ENCODE data around the gene AGTR1. TPM values are rescaled to one million over a fixed set of nuclear protein-coding genes. Genes with fewer than 3 reads are reported as not detected.

Gene AGTR1
- total and polyA plus RNA-seq, 10 donors: 0.43 to 24.7 (median 4.6) TPM

DNA sequence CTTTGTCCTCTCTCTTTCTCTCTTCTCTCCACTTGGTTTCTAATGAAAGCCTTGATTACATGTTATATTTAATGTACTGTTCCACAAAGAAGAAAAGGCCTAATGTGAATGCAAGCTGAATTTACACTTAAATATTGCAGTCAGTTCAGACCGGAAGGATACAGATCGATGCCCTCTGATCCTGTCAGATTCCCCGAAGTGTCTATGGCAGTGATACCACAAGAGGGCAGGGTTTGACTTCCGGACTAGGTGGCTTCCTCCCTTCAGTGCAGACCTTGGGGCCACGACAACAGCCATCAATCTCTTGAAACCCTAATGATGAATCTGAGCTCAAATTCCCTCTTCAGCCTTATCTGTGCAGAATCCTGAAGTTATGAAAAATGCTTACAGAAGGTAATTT lies 29.5 kb downstream of the AGTR1 start:
- 18 to 33% (median 26%) methylated on average over 5 of the region's 5 CpGs for WGBS, 5 donors
- no peaks in the 10 kb centered on the region for H3K36me3 ChIP-seq
- no peaks in the 10 kb centered on the region for H3K27me3 ChIP-seq (replicated peaks in 1 of 7)
- no peak for DNase-seq
- H3K9me3 ChIP-seq: no peaks in the 10 kb centered on the region
- intact Hi-C loops (cut with DNase I; ENCODE audit: low total_unique reads): loop anchor here (10.0 kb wide), 1 partner anchor 342 kb away; no protein-coding TSS in a partner anchor
- H3K27ac ChIP-seq: peak overlapping the region in 1 of 8 donors; percentile 6
- H3K4me1 ChIP-seq: peaks cover 0 to 18% (median 0%) of the 10 kb centered on the region in 6 donors
- TF ChIP-seq POLR2AphosphoS5 (IDR thresholded peaks at IDR 0.05): no peak
- no peak for TF ChIP-seq POLR2A (IDR thresholded peaks at IDR 0.05)
- TF ChIP-seq, protein P1, sequence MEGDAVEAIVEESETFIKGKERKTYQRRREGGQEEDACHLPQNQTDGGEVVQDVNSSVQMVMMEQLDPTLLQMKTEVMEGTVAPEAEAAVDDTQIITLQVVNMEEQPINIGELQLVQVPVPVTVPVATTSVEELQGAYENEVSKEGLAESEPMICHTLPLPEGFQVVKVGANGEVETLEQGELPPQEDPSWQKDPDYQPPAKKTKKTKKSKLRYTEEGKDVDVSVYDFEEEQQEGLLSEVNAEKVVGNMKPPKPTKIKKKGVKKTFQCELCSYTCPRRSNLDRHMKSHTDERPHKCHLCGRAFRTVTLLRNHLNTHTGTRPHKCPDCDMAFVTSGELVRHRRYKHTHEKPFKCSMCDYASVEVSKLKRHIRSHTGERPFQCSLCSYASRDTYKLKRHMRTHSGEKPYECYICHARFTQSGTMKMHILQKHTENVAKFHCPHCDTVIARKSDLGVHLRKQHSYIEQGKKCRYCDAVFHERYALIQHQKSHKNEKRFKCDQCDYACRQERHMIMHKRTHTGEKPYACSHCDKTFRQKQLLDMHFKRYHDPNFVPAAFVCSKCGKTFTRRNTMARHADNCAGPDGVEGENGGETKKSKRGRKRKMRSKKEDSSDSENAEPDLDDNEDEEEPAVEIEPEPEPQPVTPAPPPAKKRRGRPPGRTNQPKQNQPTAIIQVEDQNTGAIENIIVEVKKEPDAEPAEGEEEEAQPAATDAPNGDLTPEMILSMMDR (IDR thresholded peaks at IDR 0.05 in 8 of 11, conservative IDR thresholded peaks at IDR 0.05 in 3 of 11): peak in 6 of 11 experiments; percentile 23 to 42 (median 30)
- no peak overlapping the region for H3K4me3 ChIP-seq

DNA sequence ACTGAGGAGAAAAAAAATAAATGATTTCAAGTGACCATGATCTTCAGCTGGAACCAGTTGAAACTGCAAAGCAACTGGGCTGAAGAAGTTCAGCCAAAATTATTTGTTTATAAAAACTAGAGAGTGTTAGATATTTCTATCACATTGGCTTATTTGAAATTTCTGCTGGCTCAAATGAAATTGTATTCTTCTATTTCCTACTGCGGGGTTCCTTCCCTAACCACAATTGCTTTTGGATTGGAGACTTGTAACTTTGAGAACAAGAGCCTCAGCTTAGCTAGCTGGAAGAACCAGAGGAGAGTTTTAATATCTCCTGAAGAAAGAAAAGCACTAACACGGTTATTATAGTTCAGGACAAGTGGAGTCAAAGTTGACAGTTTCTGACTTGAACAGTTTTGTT lies 31.1 kb downstream of the AGTR1 start:
- no peaks in the 10 kb centered on the region for H3K27me3 ChIP-seq (replicated peaks in 1 of 7)
- H3K27ac ChIP-seq: no peak overlapping the region
- intact Hi-C loops (cut with DNase I; ENCODE audit: low total_unique reads): loop anchor here (10.0 kb wide), 1 partner anchor 344 kb away; no protein-coding TSS in a partner anchor
- H3K4me3 ChIP-seq: no peak overlapping the region
- H3K36me3 ChIP-seq: no peaks in the 10 kb centered on the region
- TF ChIP-seq POLR2AphosphoS5 (IDR thresholded peaks at IDR 0.05) (no peak), POLR2A (IDR thresholded peaks at IDR 0.05) (no peak)
- TF ChIP-seq, protein P1 (IDR thresholded peaks at IDR 0.05 in 8 of 11, conservative IDR thresholded peaks at IDR 0.05 in 3 of 11): no peak
- no peak for DNase-seq
- peaks cover 0 to 18% (median 0%) of the 10 kb centered on the region in 6 donors for H3K4me1 ChIP-seq
- WGBS, 5 donors: 35 to 62% (median 46%) methylated on average over 2 of the region's 2 CpGs
- H3K9me3 ChIP-seq: no peaks in the 10 kb centered on the region

- H3K4me1 ChIP-seq: peaks cover 0 to 18% (median 0%) of the 10 kb centered on the region in 6 donors
- no peak overlapping the region for H3K4me3 ChIP-seq
- no peaks in the 10 kb centered on the region for H3K36me3 ChIP-seq
- no peaks in the 10 kb centered on the region for H3K27me3 ChIP-seq (replicated peaks in 1 of 7)
- intact Hi-C loops (cut with DNase I; ENCODE audit: low total_unique reads): loop anchor here (10.0 kb wide), 1 partner anchor 345 kb away; no protein-coding TSS in a partner anchor
- H3K9me3 ChIP-seq: no peaks in the 10 kb centered on the region
- DNase-seq: no peak
- 50 to 67% (median 60%) methylated on average over 5 of the region's 5 CpGs for WGBS, 5 donors
- peak overlapping the region in 1 of 8 donors; percentile 12 for H3K27ac ChIP-seq
- TF ChIP-seq POLR2AphosphoS5 (IDR thresholded peaks at IDR 0.05): no peak
- no peak for TF ChIP-seq POLR2A (IDR thresholded peaks at IDR 0.05)
- TF ChIP-seq, protein P1 (IDR thresholded peaks at IDR 0.05 in 8 of 11, conservative IDR thresholded peaks at IDR 0.05 in 3 of 11): no peak
These were observed 31.9 kb downstream of the AGTR1 start for GRCh38 chr3:148729476-148730055.

- Histone ChIP-seq H3K27ac (no peak overlapping the region), H3K4me1 (peaks cover 0 to 24% (median 3%) of the 10 kb centered on the region in 6 donors), H3K4me3 (no peak overlapping the region), H3K27me3 (replicated peaks in 1 of 7) (no peaks in the 10 kb centered on the region), H3K9me3 (no peaks in the 10 kb centered on the region), H3K36me3 (no peaks in the 10 kb centered on the region)
- no peak for DNase-seq
- TF ChIP-seq, protein P1 (IDR thresholded peaks at IDR 0.05 in 8 of 11, conservative IDR thresholded peaks at IDR 0.05 in 3 of 11): no peak
- TF ChIP-seq POLR2AphosphoS5 (IDR thresholded peaks at IDR 0.05) (no peak), POLR2A (IDR thresholded peaks at IDR 0.05) (no peak)
- WGBS, 5 donors: 86 to 94% (median 92%) methylated on average over 3 of the region's 3 CpGs
- intact Hi-C loops (cut with DNase I; ENCODE audit: low total_unique reads): no loop called here
These were observed 33.0 kb downstream of the AGTR1 start for GRCh38 chr3:148730676-148731075.
